ENCODE data around the gene HDDC3.

The HDDC3 gene

DNA sequence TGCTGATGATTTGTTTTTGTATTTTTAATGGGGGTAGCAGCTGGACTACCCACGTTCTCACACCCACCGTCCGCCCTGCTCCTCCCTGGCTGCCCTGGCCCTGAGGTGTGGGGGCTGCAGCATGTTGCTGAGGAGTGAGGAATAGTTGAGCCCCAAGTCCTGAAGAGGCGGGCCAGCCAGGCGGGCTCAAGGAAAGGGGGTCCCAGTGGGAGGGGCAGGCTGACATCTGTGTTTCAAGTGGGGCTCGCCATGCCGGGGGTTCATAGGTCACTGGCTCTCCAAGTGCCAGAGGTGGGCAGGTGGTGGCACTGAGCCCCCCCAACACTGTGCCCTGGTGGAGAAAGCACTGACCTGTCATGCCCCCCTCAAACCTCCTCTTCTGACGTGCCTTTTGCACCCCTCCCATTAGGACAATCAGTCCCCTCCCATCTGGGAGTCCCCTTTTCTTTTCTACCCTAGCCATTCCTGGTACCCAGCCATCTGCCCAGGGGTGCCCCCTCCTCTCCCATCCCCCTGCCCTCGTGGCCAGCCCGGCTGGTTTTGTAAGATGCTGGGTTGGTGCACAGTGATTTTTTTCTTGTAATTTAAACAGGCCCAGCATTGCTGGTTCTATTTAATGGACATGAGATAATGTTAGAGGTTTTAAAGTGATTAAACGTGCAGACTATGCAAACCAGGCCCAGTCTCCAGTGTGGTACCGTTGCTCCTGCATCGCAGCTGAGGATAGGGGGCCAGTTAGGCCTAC, 49.4 kb downstream of the HDDC3 start:
- in situ Hi-C loops (cut with HindIII; ENCODE audit: low sequenced_read_pairs) = no loop called here
- TF ChIP-seq, protein P1, sequence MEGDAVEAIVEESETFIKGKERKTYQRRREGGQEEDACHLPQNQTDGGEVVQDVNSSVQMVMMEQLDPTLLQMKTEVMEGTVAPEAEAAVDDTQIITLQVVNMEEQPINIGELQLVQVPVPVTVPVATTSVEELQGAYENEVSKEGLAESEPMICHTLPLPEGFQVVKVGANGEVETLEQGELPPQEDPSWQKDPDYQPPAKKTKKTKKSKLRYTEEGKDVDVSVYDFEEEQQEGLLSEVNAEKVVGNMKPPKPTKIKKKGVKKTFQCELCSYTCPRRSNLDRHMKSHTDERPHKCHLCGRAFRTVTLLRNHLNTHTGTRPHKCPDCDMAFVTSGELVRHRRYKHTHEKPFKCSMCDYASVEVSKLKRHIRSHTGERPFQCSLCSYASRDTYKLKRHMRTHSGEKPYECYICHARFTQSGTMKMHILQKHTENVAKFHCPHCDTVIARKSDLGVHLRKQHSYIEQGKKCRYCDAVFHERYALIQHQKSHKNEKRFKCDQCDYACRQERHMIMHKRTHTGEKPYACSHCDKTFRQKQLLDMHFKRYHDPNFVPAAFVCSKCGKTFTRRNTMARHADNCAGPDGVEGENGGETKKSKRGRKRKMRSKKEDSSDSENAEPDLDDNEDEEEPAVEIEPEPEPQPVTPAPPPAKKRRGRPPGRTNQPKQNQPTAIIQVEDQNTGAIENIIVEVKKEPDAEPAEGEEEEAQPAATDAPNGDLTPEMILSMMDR (IDR thresholded peaks at IDR 0.05; ENCODE audit: low read depth, low read length, missing control alignments) = no peak
- no peak for DNase-seq (ENCODE audit: low read depth)
- no peak overlapping the region for H3K4me3 ChIP-seq (ENCODE audit: low read depth, low read length)

DNA sequence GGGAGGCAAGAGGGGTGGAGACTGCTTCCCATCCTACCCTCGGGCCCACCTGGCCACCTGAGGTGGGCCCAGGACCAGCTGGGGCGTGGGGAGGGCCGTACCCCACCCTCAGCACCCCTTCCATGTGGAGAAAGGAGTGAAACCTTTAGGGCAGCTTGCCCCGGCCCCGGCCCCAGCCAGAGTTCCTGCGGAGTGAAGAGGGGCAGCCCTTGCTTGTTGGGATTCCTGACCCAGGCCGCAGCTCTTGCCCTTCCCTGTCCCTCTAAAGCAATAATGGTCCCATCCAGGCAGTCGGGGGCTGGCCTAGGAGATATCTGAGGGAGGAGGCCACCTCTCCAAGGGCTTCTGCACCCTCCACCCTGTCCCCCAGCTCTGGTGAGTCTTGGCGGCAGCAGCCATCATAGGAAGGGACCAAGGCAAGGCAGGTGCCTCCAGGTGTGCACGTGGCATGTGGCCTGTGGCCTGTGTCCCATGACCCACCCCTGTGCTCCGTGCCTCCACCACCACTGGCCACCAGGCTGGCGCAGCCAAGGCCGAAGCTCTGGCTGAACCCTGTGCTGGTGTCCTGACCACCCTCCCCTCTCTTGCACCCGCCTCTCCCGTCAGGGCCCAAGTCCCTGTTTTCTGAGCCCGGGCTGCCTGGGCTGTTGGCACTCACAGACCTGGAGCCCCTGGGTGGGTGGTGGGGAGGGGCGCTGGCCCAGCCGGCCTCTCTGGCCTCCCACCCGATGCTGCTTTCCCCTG, 50.2 kb downstream of the HDDC3 start:
- TF ChIP-seq, protein P1 (IDR thresholded peaks at IDR 0.05; ENCODE audit: low read depth, low read length, missing control alignments) = no peak
- in situ Hi-C loops (cut with HindIII; ENCODE audit: low sequenced_read_pairs) = no loop called here
- no peak overlapping the region for H3K4me3 ChIP-seq (ENCODE audit: low read depth, low read length)
- DNase-seq (ENCODE audit: low read depth) = no peak

DNA sequence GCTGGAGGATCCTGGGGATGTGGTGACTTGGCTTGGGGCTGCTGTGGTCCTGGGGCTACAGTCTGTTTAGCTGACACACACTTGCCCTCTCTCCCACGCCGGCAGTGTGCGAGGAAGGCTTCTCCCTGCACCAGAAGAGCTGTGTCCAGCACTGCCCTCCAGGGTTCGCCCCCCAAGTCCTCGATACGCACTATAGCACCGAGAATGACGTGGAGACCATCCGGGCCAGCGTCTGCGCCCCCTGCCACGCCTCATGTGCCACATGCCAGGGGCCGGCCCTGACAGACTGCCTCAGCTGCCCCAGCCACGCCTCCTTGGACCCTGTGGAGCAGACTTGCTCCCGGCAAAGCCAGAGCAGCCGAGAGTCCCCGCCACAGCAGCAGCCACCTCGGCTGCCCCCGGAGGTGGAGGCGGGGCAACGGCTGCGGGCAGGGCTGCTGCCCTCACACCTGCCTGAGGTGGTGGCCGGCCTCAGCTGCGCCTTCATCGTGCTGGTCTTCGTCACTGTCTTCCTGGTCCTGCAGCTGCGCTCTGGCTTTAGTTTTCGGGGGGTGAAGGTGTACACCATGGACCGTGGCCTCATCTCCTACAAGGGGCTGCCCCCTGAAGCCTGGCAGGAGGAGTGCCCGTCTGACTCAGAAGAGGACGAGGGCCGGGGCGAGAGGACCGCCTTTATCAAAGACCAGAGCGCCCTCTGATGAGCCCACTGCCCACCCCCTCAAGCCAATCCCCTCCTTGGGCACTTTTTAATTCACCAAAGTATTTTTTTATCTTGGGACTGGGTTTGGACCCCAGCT, 51.0 kb downstream of the HDDC3 start:
- in situ Hi-C loops (cut with HindIII; ENCODE audit: low sequenced_read_pairs) = no loop called here
- TF ChIP-seq, protein P1 (IDR thresholded peaks at IDR 0.05; ENCODE audit: low read depth, low read length, missing control alignments) = no peak
- no peak for DNase-seq (ENCODE audit: low read depth)
- no peak overlapping the region for H3K4me3 ChIP-seq (ENCODE audit: low read depth, low read length)

DNA sequence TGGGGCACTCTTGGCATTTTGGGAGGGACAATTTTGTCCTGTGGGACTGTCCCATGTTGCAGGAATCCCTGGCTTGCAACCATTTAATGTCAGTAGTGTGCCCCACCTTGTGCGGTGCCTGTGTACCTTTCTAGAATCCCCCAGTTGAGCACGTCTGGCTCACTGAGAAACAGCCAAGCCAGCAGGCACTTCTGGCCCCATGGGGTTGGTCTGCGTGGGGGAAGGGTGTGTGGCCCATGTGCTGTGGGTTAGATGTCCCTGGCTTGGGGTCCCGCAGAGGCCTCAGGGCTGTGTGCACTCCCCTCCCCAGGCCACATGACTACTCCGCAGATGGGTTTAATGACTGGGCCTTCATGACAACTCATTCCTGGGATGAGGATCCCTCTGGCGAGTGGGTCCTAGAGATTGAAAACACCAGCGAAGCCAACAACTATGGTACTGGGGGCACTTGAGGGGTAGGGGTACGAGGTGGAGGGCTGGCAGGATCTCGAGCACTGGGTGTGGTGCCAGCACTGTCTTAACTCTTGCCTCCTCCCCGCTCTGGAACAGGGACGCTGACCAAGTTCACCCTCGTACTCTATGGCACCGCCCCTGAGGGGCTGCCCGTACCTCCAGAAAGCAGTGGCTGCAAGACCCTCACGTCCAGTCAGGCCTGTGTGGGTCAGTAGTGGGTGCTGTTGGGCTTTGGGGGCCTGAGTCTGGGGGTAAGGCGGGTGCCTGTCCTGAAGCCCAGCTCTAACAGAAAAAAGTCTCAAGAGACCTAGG, 51.8 kb downstream of the HDDC3 start:
- in situ Hi-C loops (cut with HindIII; ENCODE audit: low sequenced_read_pairs) = no loop called here
- TF ChIP-seq, protein P1 (IDR thresholded peaks at IDR 0.05; ENCODE audit: low read depth, low read length, missing control alignments) = no peak
- no peak overlapping the region for H3K4me3 ChIP-seq (ENCODE audit: low read depth, low read length)
- no peak for DNase-seq (ENCODE audit: low read depth)
